HS-27A (cell line): ENCODE data around the gene EVA1C.

Source experiments
- DNase-seq: peaks from one replicate; pipeline ENCODE4 v3.0.0-alpha.2; 2012; ENCODE audit warnings: low read depth, missing footprints

Gene EVA1C

DNA sequence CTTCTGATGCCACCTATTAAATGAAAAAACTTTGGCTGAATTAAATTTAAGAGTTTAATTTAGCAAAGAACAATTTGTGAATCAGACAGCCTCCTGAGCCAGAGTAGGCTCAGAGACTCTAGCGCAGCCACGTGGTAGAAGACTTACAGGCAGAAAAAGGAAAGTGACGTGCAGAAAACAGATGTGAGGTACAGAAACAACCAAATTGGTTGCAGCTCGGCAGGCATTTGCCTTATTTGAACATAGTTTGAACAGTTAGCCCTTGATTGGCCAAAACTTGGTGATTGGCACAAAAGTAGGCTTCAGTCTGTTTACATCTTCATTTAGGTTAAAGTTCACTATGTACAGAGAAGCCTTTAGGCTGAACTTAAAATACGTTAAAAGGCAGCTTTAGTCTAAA is 149.9 kb downstream of the EVA1C start:
- no peak for DNase-seq

DNA sequence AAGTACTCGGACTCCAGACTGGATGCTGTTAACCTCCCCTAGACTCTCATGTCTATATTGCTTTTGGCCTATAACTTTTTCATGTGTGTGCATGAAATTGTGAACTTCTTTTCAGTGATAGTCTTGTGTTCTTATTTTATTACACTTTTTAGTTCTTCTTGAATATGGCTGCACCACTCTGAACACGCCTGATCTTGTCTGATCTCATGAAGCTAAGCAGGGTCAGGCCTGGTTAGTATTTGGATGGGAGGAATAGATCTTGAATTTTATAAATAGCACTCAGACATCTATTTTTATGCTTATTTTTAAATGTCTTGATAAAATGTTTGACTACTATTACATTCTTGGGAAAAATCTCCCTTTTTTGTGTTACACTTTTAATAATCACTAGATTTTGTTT is 150.4 kb downstream of the EVA1C start:
- DNase-seq: no peak
